HG03442 (cell line): ENCODE data around the gene SPATA18.
"Not testable (repeated sequence)": the region's sequence is repeated elsewhere in the genome, so short reads cannot be mapped to it uniquely, and the experiment has no call there.

Source experiments
- ATAC-seq: cut with Tn5 transposase; IDR thresholded peaks from one replicate; pipeline ENCODE4 v1.9.1; 2021; ENCODE audit warnings: mild to moderate bottlenecking, moderate library complexity; ENCODE audit not compliant: unreplicated experiment

The SPATA18 gene

DNA sequence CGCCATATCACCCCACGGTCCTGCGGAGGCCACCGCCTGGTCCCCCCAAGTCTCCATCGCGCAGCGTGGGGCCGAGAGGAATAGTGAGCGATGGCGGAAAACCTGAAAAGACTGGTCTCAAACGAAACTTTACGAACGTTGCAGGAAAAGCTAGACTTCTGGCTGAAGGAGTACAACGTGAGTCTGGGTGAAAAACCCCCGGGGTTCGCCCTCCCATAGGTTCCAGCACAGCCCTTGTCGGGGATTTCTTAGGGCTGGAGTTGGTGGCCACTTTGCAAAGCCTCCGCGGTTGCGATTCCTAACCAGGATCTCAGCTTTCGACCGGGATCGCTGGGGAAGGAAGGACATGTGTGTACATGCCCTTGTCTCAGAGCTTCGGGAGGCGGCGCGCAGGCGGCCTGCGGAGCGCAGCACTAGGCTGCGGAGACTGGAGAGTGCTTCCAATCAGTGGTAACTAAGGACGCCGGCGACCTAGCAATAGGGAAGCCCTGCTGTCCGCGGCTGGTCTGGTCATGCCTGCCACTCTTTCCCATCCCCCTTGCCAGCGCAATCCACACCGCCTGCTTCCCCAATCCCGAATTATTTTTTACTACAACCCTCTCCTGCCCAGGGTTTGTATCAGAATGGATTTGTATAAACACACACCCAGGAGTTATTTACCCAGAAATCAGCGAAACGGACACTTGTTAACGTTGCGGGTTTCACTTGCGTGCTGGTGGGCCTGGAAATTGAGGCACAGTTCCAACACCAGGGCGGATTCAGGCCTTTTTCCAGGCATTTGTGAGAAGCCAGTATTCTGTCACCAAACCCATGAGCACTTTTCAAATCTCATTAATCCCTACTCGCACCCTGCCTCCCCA, 741 bp downstream of the SPATA18 start:
- peak; percentile 65 for ATAC-seq

DNA sequence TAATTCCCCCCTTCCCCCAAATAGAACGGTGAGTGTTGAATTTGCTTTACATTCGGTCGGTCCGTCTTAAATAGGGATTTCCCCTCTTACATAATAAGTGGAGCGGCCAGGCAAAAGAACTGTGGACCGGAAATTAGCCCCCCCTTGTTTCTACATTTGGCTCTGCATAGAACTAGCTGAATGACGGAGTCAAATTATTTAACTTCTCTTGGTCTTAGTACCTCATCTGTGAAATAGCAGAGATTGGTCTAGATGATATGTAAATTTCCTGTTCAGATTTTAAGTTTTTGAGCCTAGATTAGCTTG, 1.3 kb downstream of the SPATA18 start:
- ATAC-seq = peak; percentile 63

GRCh38 chr4:52054254-52054653, 3.1 kb downstream of the SPATA18 start:
- ATAC-seq = no peak

DNA sequence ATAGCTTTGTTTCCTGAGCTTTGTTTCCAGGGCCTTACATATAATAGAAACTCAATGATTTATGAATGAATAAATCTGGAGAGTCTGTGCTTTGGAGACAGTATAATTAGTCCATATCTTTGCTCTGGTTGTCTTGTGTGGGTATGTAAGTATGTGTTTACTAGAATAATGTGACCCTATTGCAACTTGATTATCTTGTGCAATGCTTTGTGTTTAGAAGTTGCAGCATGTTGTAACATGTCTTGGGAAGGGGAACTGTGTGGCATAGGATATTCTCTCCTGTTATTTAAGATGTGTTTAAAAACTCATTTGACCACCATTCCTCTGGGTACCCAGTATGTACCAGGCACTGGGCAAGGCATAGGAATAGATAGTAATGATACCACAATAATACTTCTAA, 6.1 kb downstream of the SPATA18 start:
- ATAC-seq = no peak

- no peak for ATAC-seq
Measured at GRCh38 chr4:52058275-52058674, 7.2 kb downstream of the SPATA18 start.

GRCh38 chr4:52059372-52059771, 8.3 kb downstream of the SPATA18 start:
- no peak for ATAC-seq

DNA sequence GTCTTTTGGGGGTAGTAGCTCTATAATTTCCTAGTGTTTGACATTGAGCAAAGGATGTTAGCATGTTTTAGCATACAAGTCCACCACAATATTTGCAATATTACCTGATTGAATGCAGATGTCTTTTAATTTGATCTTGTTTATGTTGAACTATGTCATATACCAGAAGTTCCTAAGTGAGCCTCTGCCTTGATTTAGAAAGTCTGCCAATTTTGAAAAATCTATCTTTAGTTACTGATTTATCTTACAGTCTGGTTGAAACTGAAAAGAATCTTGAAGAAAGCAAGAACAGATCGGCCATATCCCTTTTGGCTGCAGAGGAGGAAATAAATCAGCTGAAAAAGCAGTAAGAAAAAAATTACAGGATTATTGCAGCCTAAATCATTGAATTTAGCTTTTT, 18.5 kb downstream of the SPATA18 start:
- no peak for ATAC-seq

GRCh38 chr4:52071791-52072546, 20.9 kb downstream of the SPATA18 start:
- ATAC-seq = no peak

DNA sequence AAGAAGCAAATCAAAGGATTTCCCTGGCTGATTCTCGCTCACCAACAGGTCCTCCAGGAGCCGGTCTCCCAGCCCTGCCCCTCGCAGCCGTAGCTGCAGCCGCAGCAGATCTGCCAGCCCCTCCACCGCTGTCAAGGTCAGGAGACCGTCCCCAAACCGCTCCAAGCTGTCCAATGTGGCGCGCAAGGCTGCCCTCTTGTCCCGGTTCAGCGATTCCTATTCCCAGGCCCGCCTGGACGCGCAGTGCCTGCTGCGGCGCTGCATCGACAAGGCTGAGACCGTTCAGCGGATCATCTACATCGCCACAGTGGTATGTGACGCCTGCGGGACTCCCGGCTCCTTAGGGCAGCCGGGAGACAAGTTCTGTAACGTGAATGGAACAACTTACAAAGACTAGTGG, 25.6 kb downstream of the SPATA18 start:
- ATAC-seq = no peak

DNA sequence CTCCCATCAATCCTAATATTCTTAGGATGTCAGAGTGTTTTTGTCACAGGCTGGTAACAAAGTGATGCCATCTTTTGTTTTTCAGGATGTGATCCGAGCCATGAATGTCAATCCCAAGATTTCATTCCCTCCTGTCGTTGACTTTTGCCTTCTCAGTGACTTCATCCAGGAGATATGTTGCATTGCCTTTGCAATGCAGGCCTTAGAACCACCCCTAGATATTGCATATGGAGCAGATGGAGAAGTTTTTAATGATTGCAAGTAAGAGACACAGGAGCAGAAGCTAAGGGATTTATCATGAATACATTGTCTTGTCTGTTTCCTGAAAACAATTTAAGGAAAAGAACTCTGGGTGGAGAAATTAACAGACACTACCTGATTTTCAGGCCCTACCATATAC, 28.6 kb downstream of the SPATA18 start:
- ATAC-seq = no peak

- ATAC-seq = no peak
Measured at GRCh38 chr4:52081216-52081615, 30.1 kb downstream of the SPATA18 start.

DNA sequence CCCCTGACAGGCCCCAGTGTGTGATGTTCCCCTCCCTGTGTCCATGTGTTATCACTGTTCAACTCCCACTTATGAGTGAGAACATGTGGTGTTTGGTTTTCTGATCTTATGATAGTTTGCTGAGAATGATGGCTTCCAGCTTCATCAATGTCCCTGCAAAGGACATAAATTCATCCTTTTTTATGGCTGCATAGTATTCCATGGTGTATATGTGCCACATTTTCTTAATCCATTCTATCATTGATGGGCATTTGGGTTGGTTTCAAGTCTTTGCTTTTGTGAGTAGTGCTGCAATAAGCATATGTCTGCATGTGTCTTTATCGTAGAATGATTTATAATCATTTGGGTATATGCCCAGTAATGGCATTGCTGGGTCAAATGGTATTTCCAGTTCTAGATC, 35.3 kb downstream of the SPATA18 start:
- not testable (repeated sequence) for ATAC-seq

DNA sequence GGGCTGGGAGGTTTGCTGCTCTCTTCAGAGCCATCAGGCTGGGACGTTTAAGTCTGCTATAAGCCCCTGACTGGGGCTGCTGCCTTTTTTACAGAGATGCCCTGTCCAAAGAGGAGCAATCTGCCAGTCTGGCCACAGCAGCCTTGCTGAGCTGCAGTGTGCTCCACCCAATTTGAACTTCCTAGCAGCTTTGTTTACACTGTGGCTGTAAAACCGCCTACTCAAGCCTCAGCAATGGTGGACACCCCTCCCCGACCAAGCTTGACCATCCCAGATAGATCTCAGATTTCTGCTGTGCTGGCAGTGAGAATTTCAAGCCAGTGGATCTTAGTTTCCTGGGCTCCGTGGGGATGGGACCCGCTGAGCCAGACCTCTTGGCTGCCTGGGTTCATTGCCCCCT, 40.7 kb downstream of the SPATA18 start:
- no peak for ATAC-seq

GRCh38 chr4:52093466-52093865, 42.4 kb downstream of the SPATA18 start:
- ATAC-seq = no peak

- ATAC-seq = no peak
Measured at GRCh38 chr4:52094376-52095145, 43.5 kb downstream of the SPATA18 start.

GRCh38 chr4:52095374-52095773, 44.3 kb downstream of the SPATA18 start:
- ATAC-seq = no peak

DNA sequence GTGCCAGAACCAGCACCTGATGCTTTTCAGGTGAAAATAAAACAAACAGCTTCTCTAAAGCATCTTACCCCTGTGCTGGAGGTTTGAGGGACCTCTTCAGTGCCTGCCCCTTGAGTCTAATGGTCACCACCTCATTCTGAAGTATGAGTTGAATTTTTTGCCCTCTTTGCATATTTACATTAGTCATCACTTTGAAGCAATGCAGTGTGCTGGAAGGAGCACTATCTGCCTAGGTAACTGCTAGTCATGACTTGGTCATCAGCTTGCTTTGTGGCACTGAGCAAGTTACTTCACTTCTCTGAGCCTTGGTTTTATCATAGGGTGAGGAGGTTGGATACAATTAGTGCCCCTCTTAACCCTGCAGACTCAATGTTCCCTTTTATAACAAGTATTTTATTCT, 44.9 kb downstream of the SPATA18 start:
- no peak for ATAC-seq

- no peak for ATAC-seq
Measured at GRCh38 chr4:52098618-52099017, 47.5 kb downstream of the SPATA18 start.

- ATAC-seq = peak; percentile 65
Measured at GRCh38 chr4:52099860-52100461, 48.9 kb downstream of the SPATA18 start.

DNA sequence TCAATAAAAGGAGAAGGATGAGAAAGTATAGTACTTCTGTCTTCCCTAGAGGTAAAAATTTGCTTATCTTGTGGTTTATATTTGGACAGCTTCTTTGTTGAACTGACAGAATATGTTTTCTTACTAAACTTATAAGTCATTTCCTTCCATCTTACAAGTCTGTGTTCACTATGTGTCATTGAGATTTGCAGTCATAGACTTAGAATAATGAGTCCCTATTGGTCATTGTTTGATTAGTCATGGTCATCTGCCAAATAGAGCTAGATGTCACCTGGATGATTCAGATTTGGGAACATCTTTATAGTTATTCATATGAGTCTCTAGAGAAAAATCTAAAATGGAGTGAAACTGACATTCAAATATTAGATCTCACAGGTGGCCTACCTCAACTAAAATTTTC, 51.5 kb downstream of the SPATA18 start:
- no peak for ATAC-seq

GRCh38 chr4:52103319-52103718, 52.2 kb downstream of the SPATA18 start:
- no peak for ATAC-seq
